MG63 (cell line): ENCODE measurements around the gene PTCSC3. TPM values are rescaled to one million over a fixed set of nuclear protein-coding genes. Genes with fewer than 3 reads are reported as not detected.
A peak's percentile ranks its signal among the peaks of the same experiment; 100 is the strongest.

Experiments
- DNase-seq: peaks from one replicate; pipeline ENCODE4 v3.0.0-alpha.2; 2020
- H3K27me3 ChIP-seq: fragments of 250-450 bp; sonication (Bioruptor Pico); 2 replicates; pipeline ENCODE4 v1.5.1; 2020; ENCODE audit warnings: mild to moderate bottlenecking, moderate library complexity
- H3K36me3 ChIP-seq: fragments of 250-450 bp; sonication (Bioruptor Pico); 2 replicates; pipeline ENCODE4 v1.5.1; 2020; ENCODE audit warnings: mild to moderate bottlenecking, moderate library complexity
- H3K4me3 ChIP-seq: fragments of 250-450 bp; sonication (Bioruptor Pico); 2 replicates; pipeline ENCODE4 v1.5.1; 2020; ENCODE audit warnings: mild to moderate bottlenecking, moderate library complexity
- H3K9me3 ChIP-seq: fragments of 250-450 bp; sonication (Bioruptor Pico); 2 replicates; pipeline ENCODE4 v1.5.1; 2020; ENCODE audit warnings: mild to moderate bottlenecking, moderate library complexity
- total RNA-seq: library from RNA; depleted of rRNA; stranded (reverse); fragments of >200 nt; shearing (Covaris generic); gene quantifications from 2 replicates; pipeline ENCODE4 v1.2.3, GENCODE V29; 2014; ENCODE audit warnings: low replicate concordance

PTCSC3 gene
- total RNA-seq, 1 experiment from 2014 or later: not detected

DNA sequence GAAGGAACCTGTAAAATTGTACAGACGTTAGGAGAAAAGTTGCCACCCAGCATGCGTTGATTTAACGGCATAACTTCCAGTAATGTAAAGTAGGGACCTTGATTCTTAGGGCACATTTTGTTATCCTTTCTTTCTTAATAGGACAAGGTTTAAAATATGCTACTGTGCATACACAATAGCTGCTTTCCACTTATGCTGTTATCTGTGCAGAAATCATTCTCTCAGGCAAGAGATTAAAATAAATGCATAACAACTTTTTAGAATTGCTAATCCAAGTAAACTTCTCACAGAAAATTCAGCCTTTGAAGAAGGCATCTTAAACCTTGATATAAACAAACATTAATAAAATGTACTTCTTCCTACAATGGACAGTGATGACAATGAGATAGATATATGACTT lies 16.0 kb upstream of the PTCSC3 start:
- no peaks in the 10 kb centered on the region for H3K27me3 ChIP-seq
- H3K9me3 ChIP-seq: no peaks in the 10 kb centered on the region
- no peak for DNase-seq
- no peaks in the 10 kb centered on the region for H3K36me3 ChIP-seq
- no peak overlapping the region for H3K4me3 ChIP-seq

DNA sequence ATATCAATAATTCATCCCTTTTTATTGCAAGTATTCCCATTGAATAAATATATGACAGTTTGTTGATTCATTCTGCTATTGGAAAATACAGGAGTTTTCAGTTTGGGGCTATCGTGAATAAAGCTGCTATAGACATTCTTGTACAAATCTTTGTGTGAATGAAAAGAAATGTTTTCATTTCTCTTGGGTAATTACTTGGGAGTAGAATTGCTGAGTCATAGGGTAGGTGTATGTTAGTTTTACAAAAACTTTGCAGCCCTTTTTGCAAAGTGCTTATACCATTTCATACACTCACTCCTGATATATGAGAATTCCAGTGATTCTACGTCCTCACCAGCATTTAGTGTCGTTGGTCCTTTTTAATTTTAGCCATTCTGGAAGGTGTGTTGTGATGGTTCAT lies 6.9 kb upstream of the PTCSC3 start:
- Histone ChIP-seq H3K4me3 (no peak overlapping the region), H3K27me3 (no peaks in the 10 kb centered on the region), H3K36me3 (no peaks in the 10 kb centered on the region), H3K9me3 (no peaks in the 10 kb centered on the region)
- DNase-seq: no peak

- DNase-seq: no peak
- H3K27me3 ChIP-seq: no peaks in the 10 kb centered on the region
- no peaks in the 10 kb centered on the region for H3K9me3 ChIP-seq
- no peaks in the 10 kb centered on the region for H3K36me3 ChIP-seq
- no peak overlapping the region for H3K4me3 ChIP-seq
These were observed 4.9 kb upstream of the PTCSC3 start for GRCh38 chr14:36181417-36181816.

- H3K4me3 ChIP-seq: no peak overlapping the region
- no peaks in the 10 kb centered on the region for H3K36me3 ChIP-seq
- no peak for DNase-seq
- H3K9me3 ChIP-seq: no peaks in the 10 kb centered on the region
- no peaks in the 10 kb centered on the region for H3K27me3 ChIP-seq
These were observed 967 bp upstream of the PTCSC3 start for GRCh38 chr14:36177489-36177888.

DNA sequence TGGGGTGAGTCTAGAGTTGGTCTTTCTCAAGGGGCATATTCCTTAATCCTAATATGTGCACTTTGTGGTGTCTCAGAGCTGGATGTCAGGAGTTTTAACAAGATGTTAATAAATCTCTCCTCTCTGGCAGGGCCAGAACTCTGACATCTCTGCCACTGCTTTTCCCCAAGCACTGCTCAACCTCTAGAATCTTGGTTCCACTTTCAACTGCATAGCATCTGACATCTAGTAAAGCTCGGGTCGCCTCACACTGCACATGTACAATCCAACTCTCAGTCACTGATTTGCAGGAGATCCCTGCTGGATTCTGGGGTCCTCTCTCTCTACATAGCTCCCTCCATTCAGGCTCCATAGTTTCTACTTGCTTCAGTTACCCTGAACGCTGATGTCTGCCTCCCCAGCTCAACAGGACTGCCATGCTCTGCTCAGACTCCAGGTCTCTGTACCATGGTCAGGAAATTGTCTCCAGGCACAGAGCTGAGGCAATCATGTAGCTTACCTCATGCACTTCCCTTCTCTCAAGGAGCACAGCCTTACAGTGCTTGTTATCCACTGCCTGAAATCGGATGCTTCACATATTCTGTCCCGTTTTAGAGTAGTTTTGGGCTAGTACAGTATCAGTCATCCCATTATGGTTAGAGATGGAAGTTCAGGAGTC lies 1.6 kb downstream of the PTCSC3 start:
- no peaks in the 10 kb centered on the region for H3K27me3 ChIP-seq
- H3K9me3 ChIP-seq: no peaks in the 10 kb centered on the region
- H3K36me3 ChIP-seq: no peaks in the 10 kb centered on the region
- H3K4me3 ChIP-seq: no peak overlapping the region
- DNase-seq: no peak

DNA sequence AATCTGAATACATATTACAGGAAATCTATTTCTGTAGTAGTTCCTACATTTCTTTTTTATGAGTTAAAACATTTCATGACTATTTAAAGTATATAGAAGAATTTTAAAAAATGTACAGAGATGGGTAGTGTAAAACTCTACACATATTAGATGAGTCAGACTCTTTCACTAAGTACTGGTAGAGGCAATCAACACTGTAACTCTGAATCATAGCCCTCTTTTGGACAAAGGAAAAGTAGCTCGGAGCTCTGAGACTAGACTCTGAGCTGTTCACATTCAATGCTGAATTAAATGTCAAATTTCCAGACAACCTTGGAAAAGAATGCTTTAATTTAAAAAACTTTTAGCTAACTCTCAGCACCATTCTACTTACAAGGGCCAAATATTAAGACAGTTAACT lies 3.4 kb downstream of the PTCSC3 start:
- Histone ChIP-seq H3K27me3 (no peaks in the 10 kb centered on the region), H3K36me3 (no peaks in the 10 kb centered on the region), H3K4me3 (no peak overlapping the region), H3K9me3 (no peaks in the 10 kb centered on the region)
- DNase-seq: no peak

GRCh38 chr14:36171607-36172006 lies 4.9 kb downstream of the PTCSC3 start:
- Histone ChIP-seq H3K36me3 (no peaks in the 10 kb centered on the region), H3K4me3 (no peak overlapping the region), H3K27me3 (no peaks in the 10 kb centered on the region), H3K9me3 (no peaks in the 10 kb centered on the region)
- no peak for DNase-seq

- DNase-seq: no peak
- Histone ChIP-seq H3K9me3 (no peaks in the 10 kb centered on the region), H3K36me3 (no peaks in the 10 kb centered on the region)
These were observed 9.1 kb downstream of the PTCSC3 start for GRCh38 chr14:36167431-36167830.

DNA sequence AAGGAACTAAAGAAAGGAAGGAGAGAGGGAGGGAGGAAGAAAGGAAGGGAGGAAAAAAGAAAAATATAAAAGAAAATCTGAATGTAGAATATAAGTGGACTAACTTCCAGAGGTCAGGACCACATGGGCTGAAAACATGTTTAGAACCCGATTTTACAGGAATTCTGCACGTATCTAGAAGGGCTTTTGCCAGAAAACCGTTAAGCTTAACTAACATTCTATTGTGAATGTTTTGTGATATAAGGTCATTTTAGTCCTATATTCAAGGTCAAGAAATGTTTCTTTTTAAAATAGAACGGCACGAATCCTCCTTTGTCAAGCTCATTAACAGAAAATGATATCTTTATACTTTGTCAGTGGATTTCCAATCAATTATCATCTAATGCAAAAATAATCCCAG lies 13.1 kb downstream of the PTCSC3 start:
- no peak for DNase-seq

More at GRCh38 chr14:36167431-36167830, 9.1 kb downstream of the PTCSC3 start:
- no peak overlapping the region for H3K4me3 ChIP-seq
- no peaks in the 10 kb centered on the region for H3K27me3 ChIP-seq

GRCh38 chr14:36162267-36162666 lies 14.3 kb downstream of the PTCSC3 start:
- DNase-seq: peak; percentile 2
- H3K27me3 ChIP-seq: no peaks in the 10 kb centered on the region
- peak overlapping the region; percentile 27 for H3K4me3 ChIP-seq
- no peaks in the 10 kb centered on the region for H3K36me3 ChIP-seq
- no peaks in the 10 kb centered on the region for H3K9me3 ChIP-seq

More for the DNA sequence above, 13.1 kb downstream of the PTCSC3 start:
- Histone ChIP-seq H3K9me3 (no peaks in the 10 kb centered on the region), H3K27me3 (no peaks in the 10 kb centered on the region), H3K36me3 (no peaks in the 10 kb centered on the region), H3K4me3 (no peak overlapping the region)

- no peaks in the 10 kb centered on the region for H3K27me3 ChIP-seq
- H3K9me3 ChIP-seq: no peaks in the 10 kb centered on the region
- peak overlapping the region; percentile 27 for H3K4me3 ChIP-seq
- H3K36me3 ChIP-seq: no peaks in the 10 kb centered on the region
- DNase-seq: peak; percentile 26
These were observed 14.7 kb downstream of the PTCSC3 start for GRCh38 chr14:36161776-36162175.

- Histone ChIP-seq H3K36me3 (no peaks in the 10 kb centered on the region), H3K9me3 (no peaks in the 10 kb centered on the region), H3K27me3 (no peaks in the 10 kb centered on the region), H3K4me3 (no peak overlapping the region)
- DNase-seq: no peak
These were observed 25.2 kb downstream of the PTCSC3 start for GRCh38 chr14:36151335-36151734.

DNA sequence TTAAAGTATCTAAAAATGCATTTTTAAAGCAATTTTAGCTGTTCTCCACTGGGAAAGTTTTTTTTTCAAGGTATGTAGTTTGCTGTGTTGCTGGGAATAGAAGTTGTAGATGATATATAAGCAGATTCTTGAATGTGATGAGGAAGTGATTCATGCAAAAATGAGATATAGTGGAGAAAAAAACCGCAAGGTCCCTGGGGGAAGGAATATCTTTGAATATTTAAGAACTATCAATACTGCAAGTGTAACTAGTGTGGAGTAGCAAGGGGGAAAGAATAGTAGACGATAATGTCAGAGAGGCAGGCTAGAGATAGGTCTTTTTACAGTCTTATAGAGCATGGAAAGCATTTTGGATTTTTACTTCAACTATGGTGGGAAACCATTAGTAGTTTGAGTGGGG lies 42.5 kb downstream of the PTCSC3 start:
- H3K36me3 ChIP-seq: no peaks in the 10 kb centered on the region
- no peaks in the 10 kb centered on the region for H3K27me3 ChIP-seq
- H3K4me3 ChIP-seq: no peak overlapping the region
- no peak for DNase-seq
- no peaks in the 10 kb centered on the region for H3K9me3 ChIP-seq

DNA sequence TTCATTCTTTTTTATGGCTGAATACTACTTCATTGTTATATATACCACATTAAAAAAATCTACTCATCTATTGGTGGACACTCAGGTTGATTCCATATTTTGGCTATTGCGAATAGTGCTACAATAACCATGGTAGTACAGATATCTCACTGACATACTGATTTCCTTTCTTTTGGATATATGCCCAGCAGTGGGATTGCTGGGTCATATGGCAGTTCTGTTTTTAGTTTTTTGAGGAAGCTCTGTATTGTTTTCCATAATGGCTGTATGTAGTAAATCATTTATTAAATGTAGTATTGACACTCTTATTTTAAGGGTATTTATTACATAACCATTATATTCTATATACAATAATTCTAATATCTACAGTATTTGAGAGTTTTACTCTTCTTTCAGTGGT lies 43.7 kb downstream of the PTCSC3 start:
- no peaks in the 10 kb centered on the region for H3K36me3 ChIP-seq
- no peaks in the 10 kb centered on the region for H3K27me3 ChIP-seq
- no peaks in the 10 kb centered on the region for H3K9me3 ChIP-seq
- DNase-seq: no peak
- H3K4me3 ChIP-seq: no peak overlapping the region

- H3K4me3 ChIP-seq: no peak overlapping the region
- DNase-seq: no peak
- no peaks in the 10 kb centered on the region for H3K9me3 ChIP-seq
- no peaks in the 10 kb centered on the region for H3K36me3 ChIP-seq
- no peaks in the 10 kb centered on the region for H3K27me3 ChIP-seq
These were observed 46.3 kb downstream of the PTCSC3 start for GRCh38 chr14:36130186-36130585.

DNA sequence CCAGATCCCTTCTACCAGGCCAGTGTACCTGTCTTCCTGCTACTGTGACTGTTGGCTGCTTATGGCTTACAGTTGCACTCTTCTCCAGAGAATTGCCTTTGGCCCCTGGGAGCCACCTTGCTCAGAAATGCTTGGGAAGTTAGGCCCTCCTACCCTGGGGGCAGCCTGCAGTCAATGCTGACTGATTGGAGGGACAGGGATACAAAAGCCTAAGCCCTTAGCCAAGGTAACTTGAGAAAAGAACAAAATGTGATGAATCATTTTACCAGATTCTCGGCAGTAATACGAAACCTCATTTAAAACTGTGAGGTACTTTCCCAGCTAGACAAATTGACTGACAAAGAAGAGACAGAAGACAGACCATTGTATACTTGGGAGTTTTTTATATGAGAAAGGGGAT lies 47.3 kb downstream of the PTCSC3 start:
- Histone ChIP-seq H3K9me3 (no peaks in the 10 kb centered on the region), H3K27me3 (no peaks in the 10 kb centered on the region), H3K36me3 (no peaks in the 10 kb centered on the region), H3K4me3 (no peak overlapping the region)
- DNase-seq: no peak

DNA sequence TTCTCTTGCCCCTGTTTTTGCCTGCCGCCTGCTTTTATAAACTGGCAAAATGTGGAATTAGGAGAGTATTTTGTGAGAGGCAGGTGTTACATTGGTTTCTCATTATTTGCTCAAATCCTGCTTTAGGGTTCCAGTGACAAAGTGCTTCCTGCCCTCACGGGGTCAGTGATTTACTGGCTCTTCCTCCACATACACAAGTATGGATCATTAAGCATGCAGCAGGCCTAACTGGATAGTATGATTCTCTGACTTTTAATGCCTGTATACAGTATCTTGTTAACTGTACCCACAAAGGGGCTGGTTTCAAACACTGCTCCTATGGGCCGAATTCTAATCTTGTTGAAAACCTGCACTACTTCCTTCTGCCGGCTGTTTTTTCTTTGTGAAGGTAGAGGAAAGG lies 63.2 kb downstream of the PTCSC3 start:
- no peak for DNase-seq
- Histone ChIP-seq H3K4me3 (no peak overlapping the region), H3K9me3 (no peaks in the 10 kb centered on the region), H3K36me3 (no peaks in the 10 kb centered on the region), H3K27me3 (no peaks in the 10 kb centered on the region)

GRCh38 chr14:36111822-36112583 lies 64.5 kb downstream of the PTCSC3 start:
- Histone ChIP-seq H3K27me3 (no peaks in the 10 kb centered on the region), H3K9me3 (no peaks in the 10 kb centered on the region), H3K4me3 (no peak overlapping the region), H3K36me3 (no peaks in the 10 kb centered on the region)
- DNase-seq: no peak
